HG03565 (cell line): ENCODE results near the gene FAM81B.

Source experiments
- ATAC-seq: cut with Tn5 transposase; IDR thresholded peaks from one replicate; pipeline ENCODE4 v1.9.1; 2021; ENCODE audit warnings: mild to moderate bottlenecking, moderate library complexity; ENCODE audit not compliant: unreplicated experiment

The FAM81B gene

DNA sequence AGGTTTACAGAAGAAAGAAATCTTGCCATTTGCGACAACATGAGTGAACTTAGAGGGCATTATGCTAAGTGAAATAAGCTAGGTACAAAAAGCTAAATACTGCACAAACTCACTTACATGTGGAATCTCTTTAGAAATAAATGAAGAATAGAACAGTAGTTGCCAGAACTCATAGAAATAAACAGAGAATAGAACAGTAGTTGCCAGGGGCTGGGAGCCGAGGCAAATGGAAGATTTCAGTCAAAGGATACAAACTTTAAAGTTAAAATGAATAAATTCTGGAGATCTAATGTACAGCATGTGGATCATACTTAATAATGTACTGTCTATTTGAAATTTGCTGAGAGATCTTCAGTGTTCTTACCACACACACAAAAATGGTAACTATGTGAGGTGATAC is 63.4 kb downstream of the FAM81B start:
- no peak for ATAC-seq

DNA sequence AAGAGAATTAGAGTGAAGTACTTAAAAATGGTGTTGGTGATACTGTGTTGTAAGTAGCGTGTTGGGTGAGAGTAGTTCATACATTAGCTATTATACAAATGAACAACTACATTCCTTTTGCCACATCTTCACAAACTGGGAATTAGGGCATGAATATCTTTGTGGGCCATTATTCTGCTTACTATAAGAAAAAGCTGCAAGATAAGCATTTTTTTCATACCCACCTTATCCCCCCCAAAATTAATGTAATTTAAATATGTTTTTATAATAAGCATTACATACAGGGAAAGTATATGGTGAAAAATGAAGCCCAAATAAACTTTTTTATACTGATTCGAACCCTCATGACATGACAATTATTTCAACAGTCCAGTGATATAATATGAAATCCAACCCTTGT is 69.5 kb downstream of the FAM81B start:
- ATAC-seq = no peak

DNA sequence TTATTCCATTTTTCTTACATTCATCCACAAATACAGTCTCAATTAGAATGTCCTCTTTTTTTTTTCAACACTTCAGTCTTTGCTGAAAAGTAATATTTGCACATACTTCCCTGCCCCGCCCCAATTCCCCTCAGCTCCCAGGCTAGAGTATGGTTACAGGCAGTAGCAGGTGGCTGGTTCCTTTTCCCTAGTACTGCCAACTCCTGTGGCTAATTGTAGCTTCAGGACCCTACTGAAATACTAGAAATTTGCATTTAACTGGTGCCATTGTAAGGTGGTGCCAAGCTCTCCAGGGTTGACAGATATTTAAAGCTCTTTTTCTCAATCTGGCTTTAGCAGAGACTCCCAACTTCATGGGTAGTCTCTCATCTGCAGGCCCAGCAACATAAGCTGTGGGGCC is 80.3 kb downstream of the FAM81B start:
- no peak for ATAC-seq

DNA sequence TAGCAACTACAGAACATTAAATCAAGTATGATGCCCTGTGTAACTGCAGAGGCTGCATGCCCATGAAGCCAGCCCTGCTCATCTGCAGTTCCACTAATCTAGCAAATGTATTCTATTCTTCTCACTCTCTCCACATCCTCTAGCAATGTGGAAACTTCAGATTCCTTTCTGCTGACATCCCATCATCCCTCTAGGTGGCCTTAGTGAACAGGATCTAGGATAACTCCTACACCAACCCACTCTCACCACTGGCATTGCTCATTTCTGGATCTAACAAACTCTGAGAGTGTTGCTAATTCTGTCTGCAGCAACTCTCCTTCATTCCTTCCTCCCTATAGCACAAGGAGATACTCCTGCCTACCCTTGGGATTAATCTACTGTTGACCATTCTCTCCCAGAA is 80.8 kb downstream of the FAM81B start:
- no peak for ATAC-seq

DNA sequence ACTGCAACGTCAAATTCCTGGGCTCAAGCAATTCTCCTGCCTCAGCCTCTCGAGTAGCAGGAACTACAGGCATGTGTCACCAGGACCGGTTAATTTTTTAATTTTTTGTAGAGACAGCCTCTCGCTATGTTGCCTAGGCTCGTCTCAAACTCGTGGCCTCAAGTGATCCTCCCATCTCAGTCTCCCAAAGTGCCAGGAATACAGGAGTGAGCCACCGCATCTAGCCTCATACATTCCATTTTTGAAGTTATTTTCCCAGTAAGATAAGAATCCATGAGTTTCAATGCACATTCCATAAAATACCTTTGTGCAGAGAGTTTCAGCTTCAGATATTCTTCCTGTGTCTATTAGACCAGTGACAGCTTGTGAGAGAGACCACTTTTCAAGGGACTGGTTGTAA is 93.3 kb downstream of the FAM81B start:
- no peak for ATAC-seq

DNA sequence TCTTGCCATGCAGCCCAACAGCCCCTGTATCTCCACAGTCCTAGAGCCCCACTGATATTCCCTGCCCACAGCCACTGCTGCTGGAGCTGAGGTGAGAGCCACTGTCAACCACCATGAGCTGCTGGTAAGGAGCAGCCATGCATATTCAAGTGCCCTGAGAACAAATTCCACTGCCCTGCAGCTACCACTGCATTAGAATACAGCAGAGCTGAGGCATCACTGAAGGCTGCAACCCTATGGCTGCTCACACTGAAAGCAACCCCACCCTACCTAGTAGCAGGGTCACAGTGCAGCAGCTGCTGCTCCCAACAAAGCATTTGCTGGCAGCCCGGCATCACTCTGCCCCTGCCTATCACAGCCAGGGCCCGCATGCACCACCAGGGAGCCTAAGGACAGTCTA is 95.0 kb downstream of the FAM81B start:
- ATAC-seq = no peak

DNA sequence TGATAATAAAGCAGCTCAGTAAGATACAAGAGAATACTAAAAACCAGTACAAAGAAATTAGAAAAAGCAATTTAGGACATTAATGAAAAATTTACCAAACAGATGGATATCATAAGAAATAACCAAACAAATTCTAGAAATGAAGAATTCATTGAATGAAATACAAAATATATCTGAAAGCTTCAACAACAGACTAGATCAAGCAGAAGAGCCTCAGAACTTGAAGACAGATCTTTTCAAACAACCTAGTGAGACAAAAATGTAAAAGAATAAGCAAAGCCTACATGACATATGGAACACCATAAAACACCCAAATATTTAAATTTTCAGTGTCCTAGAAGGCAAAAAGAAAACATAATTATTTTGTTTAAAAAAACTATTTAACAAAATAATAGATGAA is 96.7 kb downstream of the FAM81B start:
- no peak for ATAC-seq
